IPS DF 4.7 (cell line): Measurements from ENCODE around the gene ZNF428.

ENCODE experiments used
- DNase-seq: peaks from one replicate; pipeline ENCODE4 v3.0.0-alpha.2; 2013; ENCODE audit warnings: low spot score; ENCODE audit errors: extremely low read depth

Gene ZNF428

DNA sequence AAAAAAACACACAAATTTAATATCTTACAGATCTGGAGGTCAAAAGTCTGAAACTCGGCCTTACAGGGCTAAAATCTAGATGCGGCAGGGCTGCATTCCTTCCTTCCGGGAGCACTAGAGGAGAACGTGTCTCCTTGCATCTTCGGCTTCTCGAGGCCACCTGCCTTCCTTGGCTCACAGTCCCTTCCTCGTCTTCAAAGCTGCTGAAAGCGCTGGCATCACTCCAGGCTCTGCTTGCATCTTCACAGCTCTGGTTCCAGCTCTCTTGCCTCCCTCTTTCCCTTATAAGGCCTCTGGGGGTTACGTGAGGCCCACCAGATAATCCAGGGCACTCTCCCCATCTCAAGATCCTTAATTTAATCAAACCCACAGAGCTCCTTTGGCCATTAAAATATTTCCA lies 54.6 kb downstream of the ZNF428 start:
- no peak for DNase-seq

DNA sequence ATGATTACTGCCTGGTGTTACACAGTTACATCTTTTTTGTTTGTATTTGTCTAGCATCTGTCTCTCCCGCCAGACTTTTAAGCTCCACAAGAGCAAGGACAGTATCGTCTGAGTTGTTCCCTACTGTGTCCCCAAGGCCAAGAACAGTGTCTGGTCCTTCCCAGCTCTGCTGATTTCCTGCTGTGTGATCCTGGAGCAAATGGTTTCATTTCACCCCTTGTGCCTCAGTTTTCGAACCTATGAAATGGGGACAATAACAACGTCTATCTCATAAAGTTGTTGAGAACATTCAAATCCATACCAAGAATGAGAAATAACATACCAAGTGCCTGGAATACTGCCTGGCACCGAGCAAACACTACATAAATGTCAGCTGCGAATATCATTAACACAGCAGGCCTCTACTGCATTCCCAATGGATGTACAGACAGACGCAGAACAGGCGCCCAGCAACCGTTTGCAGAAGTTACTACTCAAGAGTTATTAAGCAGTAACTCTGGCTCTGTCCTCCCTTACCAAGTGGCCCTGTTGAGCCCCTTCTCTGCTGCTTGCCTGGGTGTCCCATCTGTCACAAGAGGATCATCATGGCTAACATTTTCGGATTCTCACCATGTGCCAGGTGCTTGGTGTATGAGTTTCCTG lies 55.5 kb downstream of the ZNF428 start:
- DNase-seq, result no peak

DNA sequence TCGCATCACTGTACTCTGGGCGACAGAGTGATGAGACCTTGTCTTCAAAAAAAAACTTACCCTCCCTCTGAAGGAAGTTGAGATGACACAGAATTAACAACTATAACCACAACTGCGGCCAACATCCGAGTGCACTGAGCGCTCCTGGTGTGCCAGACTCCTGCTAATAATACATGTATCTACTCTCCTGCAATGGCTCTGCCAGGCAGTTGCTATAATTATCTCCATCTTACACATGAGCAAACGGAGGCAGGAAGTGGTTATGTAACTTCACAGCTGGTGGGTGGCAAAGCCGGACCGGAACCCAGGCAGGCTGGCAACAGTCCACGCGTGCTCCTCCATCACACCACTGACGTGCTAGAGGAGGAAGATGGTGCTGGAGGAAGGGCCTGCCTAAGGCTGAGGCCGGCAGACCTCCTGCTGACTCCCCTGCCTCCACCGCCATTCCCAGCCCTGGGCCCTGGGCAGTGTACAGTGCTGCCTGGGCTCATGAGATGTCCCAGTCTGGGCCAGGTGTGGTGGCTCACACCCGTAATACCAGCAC lies 56.7 kb downstream of the ZNF428 start:
- no peak for DNase-seq

DNA sequence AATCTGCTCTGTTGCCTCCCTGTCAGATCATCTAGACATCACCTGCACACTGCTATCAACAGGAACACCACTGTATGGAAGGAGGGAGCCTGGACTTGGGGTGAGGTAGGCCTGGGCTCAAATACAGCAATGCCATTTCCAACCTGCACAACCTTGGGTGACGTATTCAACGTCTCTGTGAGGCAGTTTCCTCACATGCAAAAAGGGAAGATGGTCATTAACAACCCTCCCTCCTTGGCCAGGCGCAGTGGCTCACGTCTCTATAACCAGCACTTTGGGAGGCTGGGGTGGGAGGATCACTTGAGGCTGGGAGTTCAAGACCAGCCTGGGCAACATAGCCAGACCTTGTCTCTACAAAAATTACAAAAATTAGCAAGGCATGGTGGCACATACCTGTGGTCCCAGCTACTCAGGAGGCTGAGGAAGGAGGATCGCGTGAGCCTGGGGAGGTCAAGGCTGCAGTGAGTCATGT lies 57.2 kb downstream of the ZNF428 start:
- DNase-seq, result no peak

DNA sequence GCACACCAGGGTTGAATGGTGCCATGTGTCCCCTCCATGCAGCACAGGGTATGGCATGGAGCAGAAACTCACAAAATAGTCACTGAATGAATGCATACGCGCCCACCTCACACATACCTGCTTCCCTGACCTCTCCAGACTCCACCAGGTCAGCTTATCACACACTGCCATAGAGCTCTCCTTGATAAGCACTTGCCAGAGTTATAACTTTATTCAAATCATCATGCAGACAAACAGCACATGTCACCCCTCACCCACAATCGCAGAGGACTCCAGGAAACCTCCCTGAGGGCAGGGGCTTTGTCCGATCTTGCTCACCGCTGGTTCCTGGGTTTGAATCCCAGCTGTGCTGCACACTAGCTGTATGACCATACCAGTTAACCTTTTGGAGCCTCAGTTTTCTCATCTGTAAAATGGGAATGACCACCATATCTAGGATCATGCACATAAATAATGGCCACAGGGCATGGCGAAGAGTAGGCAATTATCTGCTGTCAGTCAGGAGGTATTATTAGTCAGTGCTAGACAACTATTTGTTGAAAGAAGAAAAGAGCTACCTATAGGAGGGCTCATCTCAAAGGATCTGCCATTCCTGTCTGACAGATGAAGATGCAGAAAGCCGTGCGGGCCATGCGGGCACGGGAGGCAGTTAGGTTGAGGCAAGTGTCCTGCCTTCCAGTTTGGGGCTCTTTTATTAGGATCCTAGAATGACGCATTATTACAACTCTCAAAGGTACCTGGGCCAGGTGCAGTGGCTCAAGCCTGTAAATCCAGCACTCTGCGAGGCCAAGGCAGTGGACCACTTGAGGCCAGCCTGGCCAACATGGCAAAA lies 58.1 kb downstream of the ZNF428 start:
- no peak for DNase-seq

DNA sequence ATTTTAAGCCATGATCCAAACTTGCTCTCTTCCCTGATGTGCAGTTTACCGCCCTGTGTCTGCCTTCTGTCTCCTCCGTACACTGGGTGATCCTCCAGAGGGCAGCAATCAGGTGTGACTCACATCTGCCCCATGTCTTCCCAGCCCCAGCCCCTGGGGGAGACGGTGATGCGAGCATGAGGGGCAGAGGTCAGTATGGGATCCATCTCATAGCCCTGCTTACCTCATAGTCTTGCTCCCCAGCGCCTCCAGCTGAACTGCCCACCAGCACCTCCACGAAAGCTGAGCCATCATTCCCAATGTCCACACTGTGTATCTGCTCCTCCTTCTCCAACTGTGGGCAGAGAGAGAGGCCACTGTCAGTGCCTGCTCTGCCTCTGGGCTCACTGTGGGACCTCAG lies 58.7 kb downstream of the ZNF428 start:
- DNase-seq, result no peak
